H1 (cell line): ENCODE data around the gene MPP3. TPM values are rescaled to one million over a fixed set of nuclear protein-coding genes. Genes with fewer than 3 reads are reported as not detected.

Source experiments
- BACH1 ChIP-seq: IDR thresholded peaks from 2 replicates; pipeline ENCODE4 v1.6.1; 2012; ENCODE audit warnings: low read length, improper control_type of control experiment
- CHD7 ChIP-seq: fragments of 300-600 bp; sonication (generic); IDR thresholded peaks from 2 replicates; pipeline ENCODE4 v1.7.1; 2012; ENCODE audit warnings: low read length, moderate library complexity, mild to moderate bottlenecking, inconsistent platforms; ENCODE audit not compliant: insufficient replicate concordance
- CTCF ChIP-seq, 3 experiments: IDR thresholded peaks; 1 replicate in 2 of 3; 2 replicates in 1 of 3; pipeline versions ENCODE4 v1.5.1 to v1.6.1; 2011; ENCODE audit warnings: low read length in 3 of 3, mild to moderate bottlenecking in 3 of 3, inconsistent platforms in 2 of 3, low read depth in 1 of 3, moderate library complexity in 1 of 3; ENCODE audit not compliant: insufficient read depth in 1 of 3; ENCODE audit errors: control extremely low read depth in 1 of 3
- E2F6 ChIP-seq: IDR thresholded peaks from 2 replicates; pipeline ENCODE4 v1.6.1; 2012; ENCODE audit warnings: inconsistent platforms
- EP300 ChIP-seq, 2 experiments: IDR thresholded peaks; 1 replicate in 1 of 2; 2 replicates in 1 of 2; pipeline ENCODE4 v1.6.1; 2011 to 2012; ENCODE audit warnings: low read depth in 2 of 2, low read length in 2 of 2, mild to moderate bottlenecking in 2 of 2, borderline replicate concordance in 1 of 2, inconsistent platforms in 1 of 2, moderate library complexity in 1 of 2
- NRF1 ChIP-seq: IDR thresholded peaks from 2 replicates; pipeline ENCODE4 v1.6.1; 2011; ENCODE audit warnings: mild to moderate bottlenecking, low read depth, low read length, improper control_type of control experiment
- SP1 ChIP-seq: IDR thresholded peaks from 2 replicates; pipeline ENCODE4 v1.6.1; 2011; ENCODE audit warnings: low read depth, low read length
- SUZ12 ChIP-seq: fragments of 200-600 bp; sonication (generic); IDR thresholded peaks from 2 replicates; pipeline ENCODE4 v1.6.1; 2012; ENCODE audit warnings: mild to moderate bottlenecking, inconsistent platforms, low read length, moderate library complexity, mixed read lengths
- TBP ChIP-seq: IDR thresholded peaks from 2 replicates; pipeline ENCODE4 v1.6.1; 2011; ENCODE audit warnings: low read depth, low read length, improper control_type of control experiment
- polyA plus RNA-seq, 7 experiments: library from polyadenylated mRNA; depleted of rRNA in 3 of 7; stranded (reverse) in 5 of 7; unstranded in 2 of 7; fragments of >200 nt in 5 of 7; fragments of 200-250 nt in 2 of 7; gene quantifications; 1 replicate in 5 of 7; 2 replicates in 1 of 7; 4 replicates in 1 of 7; pipeline versions ENCODE4 v1.2.1 to v1.2.3, GENCODE V29; 2011 to 2013; ENCODE audit warnings: missing spikeins in 2 of 7, mixed read lengths in 2 of 7
- total RNA-seq: library from RNA; stranded (reverse); fragmentation: NEBNext Ultra II Directional; extraction: Animal tissue kit (Norgen Biotek cat#: 25700); gene quantifications from 2 replicates; pipeline ENCODE4 v1.2.1, GENCODE V29; 2021

Gene MPP3
- total and polyA plus RNA-seq, 2 of the 8 experiments (the other 6 are each of a cell fraction or from before 2014, with no cell fraction given), result 3.1 to 6.1 TPM

GRCh38 chr17:43844241-43844640 is 11.3 kb upstream of the MPP3 start (continued):
- TF ChIP-seq CHD7 (no peak), BACH1 (no peak), SP1 (no peak), NRF1 (no peak), CTCF (IDR thresholded peaks at IDR 0.05; ENCODE audit: control extremely low read depth in 1 of 3, insufficient read depth in 1 of 3, low read depth in 1 of 3, low read length in 3 of 3) (no peak), E2F6 (no peak), SUZ12 (no peak), EP300 (IDR thresholded peaks at IDR 0.05; ENCODE audit: borderline replicate concordance in 1 of 2, low read depth in 2 of 2, low read length in 2 of 2) (no peak), TBP (no peak)
